GM12878 (cell line): ENCODE measurements around the gene SCIN. TPM values are rescaled to one million over a fixed set of nuclear protein-coding genes. Genes with fewer than 3 reads are reported as not detected.
A peak's percentile ranks its signal among the peaks of the same experiment; 100 is the strongest.

Source experiments
- ATAC-seq: fragments of 200-7000 bp; cut with Tn5 transposase; 3 replicates; pipeline ENCODE4 v1.9.1; 2020; ENCODE audit warnings: mild to moderate bottlenecking, moderate library complexity
- BruUV-seq: library from RNA; stranded (reverse); fragments of 400-500 nt; replicated peaks from 2 replicates; lab custom pipeline; 2021; lab: Mats Ljungman, UMichigan
- CTCF ChIA-PET: fragments of 300-600 bp; sonication (Branson Sonifier 250); formaldehyde crosslinking; extraction: SDS; loops from one replicate; lab custom pipeline; 2021; ENCODE audit warnings: inconsistent platforms; lab: Yijun Ruan, JAX
- POLR2A ChIA-PET: fragments of 350-600 bp; formaldehyde crosslinking; extraction: SDS; loops from one replicate; lab custom pipeline; 2021; ENCODE audit warnings: inconsistent platforms; lab: Charles Lee
- RAD21 ChIA-PET: fragments of 300-600 bp; sonication (Branson Sonifier 250); formaldehyde crosslinking; loops from one replicate; lab custom pipeline; 2023; ENCODE audit warnings: antibody characterized with exemption; ENCODE audit not compliant: unreplicated experiment; lab: Charles Lee
- SMC1A ChIA-PET: fragments of 300-600 bp; sonication (Branson Sonifier 250); formaldehyde crosslinking; loops from one replicate; lab custom pipeline; 2023; ENCODE audit not compliant: unreplicated experiment, uncharacterized antibody; lab: Charles Lee
- DNase-seq: peaks from one replicate; pipeline ENCODE4 v3.0.0-alpha.2; 2011; ENCODE audit warnings: low read depth, low spot score
- FAIRE-seq: peaks from 3 replicates; lab custom pipeline; 2011; peaks lifted over from hg19 to GRCh38; lab: Jason Lieb, UNC
- H2AFZ ChIP-seq: 2 replicates; pipeline ENCODE4 v1.6.0; 2011; ENCODE audit warnings: low read depth, low read length, control low read depth; ENCODE audit not compliant: control insufficient read depth
- H3K27ac ChIP-seq: 2 replicates; pipeline ENCODE4 v1.5.1; 2011; ENCODE audit warnings: control low read depth; ENCODE audit not compliant: control insufficient read depth, insufficient read depth
- H3K27me3 ChIP-seq, 2 experiments: replicated peaks in 1 of 2; 2 replicates each; pipeline versions ENCODE4 v1.6.0 to v1.6.1; 2011; ENCODE audit warnings: low read length in 1 of 2; ENCODE audit not compliant: control insufficient read depth in 2 of 2, insufficient read depth in 2 of 2
- H3K36me3 ChIP-seq, 2 experiments: 2 replicates each; pipeline ENCODE4 v1.5.1; 2011; ENCODE audit warnings: low read length in 1 of 2; ENCODE audit not compliant: control insufficient read depth in 2 of 2, insufficient read depth in 2 of 2
- H3K4me1 ChIP-seq: 2 replicates; pipeline ENCODE4 v1.6.1; 2011; ENCODE audit warnings: mild to moderate bottlenecking, low read length, moderate library complexity, mixed read lengths; ENCODE audit not compliant: control insufficient read depth, insufficient read depth
- H3K4me2 ChIP-seq: 2 replicates; pipeline ENCODE4 v1.6.0; 2011; ENCODE audit warnings: control low read depth; ENCODE audit not compliant: control insufficient read depth, insufficient read depth
- H3K4me3 ChIP-seq: fragments of 200-600 bp; sonication (generic); 2 replicates; pipeline ENCODE4 v1.5.1; 2016
- H3K79me2 ChIP-seq: 2 replicates; pipeline ENCODE4 v1.6.0; 2011; ENCODE audit warnings: low read length; ENCODE audit not compliant: control insufficient read depth, insufficient read depth
- H3K9ac ChIP-seq: 2 replicates; pipeline ENCODE4 v1.8.0; 2011; ENCODE audit warnings: low read length, control low read depth, mixed read lengths; ENCODE audit not compliant: control insufficient read depth, insufficient read depth
- H3K9me3 ChIP-seq: replicated peaks from 3 replicates; pipeline ENCODE4 v1.5.1; 2011; ENCODE audit warnings: mild to moderate bottlenecking, low read length; ENCODE audit not compliant: control insufficient read depth, insufficient read depth
- H4K20me1 ChIP-seq: 2 replicates; pipeline ENCODE4 v1.6.0; 2011; ENCODE audit not compliant: control insufficient read depth, insufficient read depth
- ATF7 ChIP-seq: fragments of 450-650 bp; IDR thresholded peaks from 2 replicates; pipeline ENCODE4 v1.6.1; 2016; ENCODE audit warnings: low read depth, mild to moderate bottlenecking
- CHD2 ChIP-seq: IDR thresholded peaks from 2 replicates; pipeline ENCODE4 v1.6.1; 2011; ENCODE audit warnings: low read depth, low read length, improper control_type of control experiment, borderline replicate concordance
- EP300 ChIP-seq, 2 experiments: fragments of 150-350 bp in 1 of 2; IDR thresholded peaks; 2 replicates each; pipeline ENCODE4 v1.6.1; 2011 to 2012; ENCODE audit warnings: low read depth in 2 of 2, low read length in 2 of 2, borderline replicate concordance in 1 of 2, improper control_type of control experiment in 1 of 2, inconsistent platforms in 1 of 2; ENCODE audit not compliant: control insufficient read depth in 1 of 2
- ETV6 ChIP-seq, 2 experiments: fragments of 450-650 bp in 1 of 2; IDR thresholded peaks in 1 of 2; conservative IDR thresholded peaks in 1 of 2; 2 replicates each; pipeline ENCODE4 v1.6.1; 2014; ENCODE audit warnings: antibody characterized with exemption in 1 of 2, borderline replicate concordance in 1 of 2, low read depth in 1 of 2, mild to moderate bottlenecking in 1 of 2, moderate library complexity in 1 of 2
- FOS ChIP-seq: IDR thresholded peaks from 3 replicates; pipeline ENCODE4 v1.6.1; 2011; ENCODE audit warnings: borderline replicate concordance; ENCODE audit not compliant: insufficient read length; ENCODE audit errors: extremely low read depth
- JUND ChIP-seq: IDR thresholded peaks from 2 replicates; pipeline ENCODE4 v1.6.1; 2012; ENCODE audit warnings: low read depth, mild to moderate bottlenecking, low read length, improper control_type of control experiment, moderate library complexity
- KAT2A ChIP-seq: conservative IDR thresholded peaks from 2 replicates; pipeline ENCODE4 v1.6.1; 2011; ENCODE audit warnings: low read depth, low read length; ENCODE audit not compliant: control insufficient read depth
- KLF5 ChIP-seq: fragments of 450-650 bp; IDR thresholded peaks from 2 replicates; pipeline ENCODE4 v1.6.1; 2014; ENCODE audit warnings: mild to moderate bottlenecking; ENCODE audit not compliant: partially characterized antibody
- NFIC ChIP-seq: IDR thresholded peaks from 2 replicates; pipeline ENCODE4 v1.6.1; 2012; ENCODE audit warnings: low read depth, mild to moderate bottlenecking, inconsistent platforms, low read length, moderate library complexity
- PAX5 ChIP-seq: IDR thresholded peaks from 2 replicates; pipeline ENCODE4 v1.6.1; 2011; ENCODE audit warnings: low read depth, low read length, borderline replicate concordance
- PML ChIP-seq: IDR thresholded peaks from 2 replicates; pipeline ENCODE4 v1.6.1; 2012; ENCODE audit warnings: low read length, inconsistent platforms
- POLR2AphosphoS5 ChIP-seq: IDR thresholded peaks from 2 replicates; pipeline ENCODE4 v1.6.1; 2011; ENCODE audit warnings: mild to moderate bottlenecking, low read length, inconsistent platforms
- STAT3 ChIP-seq: IDR thresholded peaks from 2 replicates; pipeline ENCODE4 v1.6.1; 2011; ENCODE audit warnings: low read depth, low read length, improper control_type of control experiment
- TCF3 ChIP-seq: IDR thresholded peaks from 2 replicates; pipeline ENCODE4 v1.6.1; 2012; ENCODE audit warnings: low read depth, mild to moderate bottlenecking, low read length, borderline replicate concordance; ENCODE audit not compliant: insufficient read depth
- ZNF217 ChIP-seq: fragments of 450-650 bp; IDR thresholded peaks from 2 replicates; pipeline ENCODE4 v1.6.1; 2017; ENCODE audit warnings: antibody characterized with exemption, mild to moderate bottlenecking
- ZNF24 ChIP-seq: fragments of 450-650 bp; IDR thresholded peaks from 2 replicates; pipeline ENCODE4 v1.6.1; 2017; ENCODE audit warnings: antibody characterized with exemption, mild to moderate bottlenecking
- WGBS: methylation state at CpG from one replicate; pipeline ENCODE4 v1.1.6; 2016; ENCODE audit warnings: low lambda C conversion rate; ENCODE audit not compliant: insufficient replicate concordance, insufficient coverage; ENCODE audit errors: missing lambda C conversion rate; 5-methylcytosine and 5-hydroxymethylcytosine counted together
- in situ Hi-C: fragments of 300-500 bp; cut with MboI; formaldehyde crosslinking; loops from 9 replicates; pipeline ENCODE4 v1.14.3; 2018; ENCODE audit warnings: mixed read lengths
- intact Hi-C: fragments of 100-400 bp; cut with micrococcal nuclease; formaldehyde crosslinking; loops from one replicate; pipeline ENCODE4 v1.14.2; 2022; ENCODE audit not compliant: unreplicated experiment
- polyA plus RNA-seq, 11 experiments: library from polyadenylated mRNA; depleted of rRNA in 4 of 11; unstranded in 6 of 11; stranded (reverse) in 5 of 11; fragments of >200 nt; fragmentation: Nextera tagmentation in 4 of 11; fragmentation: Illumina TruSeq in 1 of 11; extraction: Ambion mirVana in 4 of 11; extraction: Trizol in 1 of 11; gene quantifications; 1 replicate in 1 of 11; 2 replicates in 10 of 11; pipeline versions ENCODE4 v1.2.1 to v1.2.3, GENCODE V29; 2011 to 2016; ENCODE audit warnings: inconsistent platforms in 2 of 11, missing spikeins in 2 of 11, low read depth in 1 of 11
- total RNA-seq, 4 experiments: library from RNA; depleted of rRNA in 3 of 4; stranded (reverse); fragments of >200 nt in 3 of 4; fragmentation: Illumina TruSeq in 1 of 4; extraction: Trizol in 1 of 4; gene quantifications; 2 replicates each; pipeline versions ENCODE4 v1.2.1 to v1.2.3, GENCODE V29; 2013 to 2021

SCIN gene
- total and polyA plus RNA-seq, 10 of the 15 experiments (the other 5 are each of a cell fraction or from before 2014, with no cell fraction given): 0.23 to 2.1 (median 1.0) TPM

GRCh38 chr7:12633582-12633981 is 63.1 kb downstream of the SCIN start:
- no peaks in the 10 kb centered on the region for H3K9me3 ChIP-seq
- no peak for ATAC-seq
- H3K27me3 ChIP-seq: no peaks in the 10 kb centered on the region
- BruUV-seq: no TSS peak
- intact Hi-C loops (no loop called here), in situ Hi-C loops (no loop called here)
- H3K27ac ChIP-seq: no peak overlapping the region
- CTCF ChIA-PET: no interaction called here
- RAD21 ChIA-PET: no interaction called here
- SMC1A ChIA-PET: interaction anchor here (1.1 kb wide), 1 partner anchor 11 kb away, joined by 3 read pairs; no protein-coding TSS in a partner anchor
- FAIRE-seq: no peak
- 35% methylated on average over 4 of the region's 4 CpGs for WGBS
- no peaks in the 10 kb centered on the region for H3K4me1 ChIP-seq
- no peaks in the 10 kb centered on the region for H3K79me2 ChIP-seq
- no peak overlapping the region for H2AFZ ChIP-seq
- no peak overlapping the region for H3K4me3 ChIP-seq
- POLR2A ChIA-PET: no interaction called here
- no peak overlapping the region for H3K9ac ChIP-seq
- TF ChIP-seq KAT2A: no peak
- no peak for TF ChIP-seq NFIC
- no peaks in the 10 kb centered on the region for H4K20me1 ChIP-seq
- no peak overlapping the region for H3K4me2 ChIP-seq
- no peaks in the 10 kb centered on the region for H3K36me3 ChIP-seq
- DNase-seq: no peak

GRCh38 chr7:12635830-12636229 is 65.3 kb downstream of the SCIN start:
- SMC1A ChIA-PET: interaction anchor here (0.7 to 1.2 kb wide), 5 partner anchors 13 to 627 kb away, joined by 3 to 4 read pairs (median 3); no protein-coding TSS in a partner anchor
- BruUV-seq: no TSS peak
- H3K27ac ChIP-seq: no peak overlapping the region
- CTCF ChIA-PET: interaction anchor here (0.5 to 1.6 kb wide), 8 partner anchors 10 to 627 kb away, joined by 3 to 6 read pairs (median 3); no protein-coding TSS in a partner anchor
- no peaks in the 10 kb centered on the region for H3K4me1 ChIP-seq
- H4K20me1 ChIP-seq: no peaks in the 10 kb centered on the region
- POLR2A ChIA-PET: no interaction called here
- H3K4me2 ChIP-seq: peak overlapping the region; percentile 87
- intact Hi-C loops (loop anchor here (5.0 kb wide), 2 partner anchors 51 to 1091 kb away; partner anchors contain the start of gene ARL4A), in situ Hi-C loops (no loop called here)
- no peaks in the 10 kb centered on the region for H3K9me3 ChIP-seq
- H3K4me3 ChIP-seq: no peak overlapping the region; the same call in 1 of the 2 replicates
- no peaks in the 10 kb centered on the region for H3K79me2 ChIP-seq
- peak overlapping the region; percentile 94 for H2AFZ ChIP-seq
- TF ChIP-seq ATF7 (no peak), ETV6 (conservative IDR thresholded peaks at IDR 0.05 in 1 of 2, IDR thresholded peaks at IDR 0.05 in 1 of 2; ENCODE audit: borderline replicate concordance in 1 of 2, low read depth in 1 of 2) (no peak), TCF3 (no peak), STAT3 (no peak), PAX5 (no peak), FOS (no peak), ZNF217 (no peak), KAT2A (no peak), PML (no peak), EP300 (IDR thresholded peaks at IDR 0.05; ENCODE audit: borderline replicate concordance in 1 of 2, control insufficient read depth in 1 of 2, low read depth in 2 of 2, low read length in 2 of 2) (no peak), JUND (no peak), ZNF24 (no peak), POLR2AphosphoS5 (no peak), CHD2 (no peak), KLF5 (no peak)
- 2% methylated on average over 6 of the region's 6 CpGs for WGBS
- DNase-seq: peak; percentile 32
- peak; percentile 69 for ATAC-seq
- no peak overlapping the region for H3K9ac ChIP-seq
- no peaks in the 10 kb centered on the region for H3K27me3 ChIP-seq
- RAD21 ChIA-PET: interaction anchor here (0.7 to 1.2 kb wide), 2 partner anchors 10 to 111 kb away, joined by 3 to 8 read pairs; no protein-coding TSS in a partner anchor
- FAIRE-seq: peak; percentile 38
- no peaks in the 10 kb centered on the region for H3K36me3 ChIP-seq
